GM19372 (cell line): ENCODE results near the gene ANKRD62.
"Not testable (repeated sequence)": the region's sequence is repeated elsewhere in the genome, so short reads cannot be mapped to it uniquely, and the experiment has no call there.

Source experiments
- ATAC-seq: cut with Tn5 transposase; IDR thresholded peaks from one replicate; pipeline ENCODE4 v1.9.1; 2021; ENCODE audit warnings: mild to moderate bottlenecking, low read depth, moderate library complexity; ENCODE audit not compliant: unreplicated experiment

Gene ANKRD62

DNA sequence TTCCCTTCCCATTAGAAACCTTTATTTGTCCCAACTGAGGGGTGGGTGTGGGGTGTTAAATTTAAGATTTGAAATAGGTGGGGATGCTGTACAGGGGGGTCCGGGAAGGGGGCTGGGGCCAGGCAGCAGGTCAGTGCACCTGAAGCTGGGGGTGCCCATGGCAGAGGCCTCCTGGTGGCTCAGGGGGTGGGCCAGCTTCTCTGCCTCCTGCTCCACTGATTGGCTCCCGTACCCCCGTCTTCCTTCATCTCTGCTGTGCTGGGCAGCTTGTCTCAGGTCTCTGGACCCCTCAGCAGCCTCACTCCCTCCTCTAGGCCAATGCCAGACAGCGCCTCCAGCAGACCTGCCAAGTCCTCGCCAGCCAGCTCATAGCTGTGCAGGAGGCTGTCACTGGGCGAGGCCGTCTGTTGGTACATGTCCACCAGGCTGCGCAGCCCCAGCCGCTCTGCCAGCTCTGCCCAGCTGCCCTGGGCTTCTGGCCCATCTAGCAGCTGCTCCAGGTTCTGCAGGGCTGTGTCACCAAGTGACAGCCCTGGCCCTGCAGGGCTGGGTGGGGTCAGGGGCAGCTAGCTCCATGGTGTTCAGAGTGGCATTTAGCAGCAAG lies 2.0 kb upstream of the ANKRD62 start:
- no peak for ATAC-seq

DNA sequence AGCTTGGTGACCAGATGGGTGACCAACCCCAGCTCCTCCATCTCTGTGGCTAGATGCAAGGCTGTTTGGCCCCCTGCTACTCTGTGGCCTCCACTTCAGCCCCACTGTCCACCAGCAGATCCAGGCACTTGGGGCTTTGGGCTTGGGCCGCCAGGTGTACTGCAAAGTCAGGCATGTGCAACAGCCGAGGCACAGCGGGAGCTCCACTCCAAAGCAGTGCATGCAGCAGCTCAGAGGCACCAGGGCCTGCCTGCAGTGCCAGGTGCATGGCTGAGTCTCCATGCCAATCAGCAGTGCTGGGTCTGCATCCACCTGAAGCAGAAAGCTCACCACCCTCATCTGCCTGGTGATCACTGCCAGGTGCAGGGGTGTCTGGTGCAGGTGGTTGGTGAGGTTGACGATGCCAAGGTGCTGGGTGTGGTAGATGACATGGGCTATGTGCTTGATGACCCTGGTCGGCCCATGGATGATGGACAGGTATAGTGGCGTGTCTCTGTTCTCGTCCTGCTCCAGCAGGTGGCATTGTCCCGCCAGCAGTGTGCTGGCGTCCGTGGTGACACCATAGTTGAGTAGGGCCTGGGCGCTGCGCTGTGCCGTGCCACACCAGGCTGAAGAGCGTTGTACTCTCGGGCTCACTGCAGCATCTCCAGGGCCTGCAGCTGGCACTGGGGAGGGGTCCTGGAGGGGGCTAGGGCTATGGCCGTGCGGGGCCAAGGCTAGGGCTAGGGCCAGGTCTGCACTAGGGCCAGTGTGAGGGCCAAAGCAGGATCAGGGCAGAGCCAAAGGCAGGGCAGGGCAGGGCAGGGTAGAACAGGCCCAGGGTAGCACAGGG lies 1.0 kb upstream of the ANKRD62 start:
- no peak for ATAC-seq

GRCh38 chr18:12098374-12098773 lies 4.7 kb downstream of the ANKRD62 start:
- no peak for ATAC-seq

DNA sequence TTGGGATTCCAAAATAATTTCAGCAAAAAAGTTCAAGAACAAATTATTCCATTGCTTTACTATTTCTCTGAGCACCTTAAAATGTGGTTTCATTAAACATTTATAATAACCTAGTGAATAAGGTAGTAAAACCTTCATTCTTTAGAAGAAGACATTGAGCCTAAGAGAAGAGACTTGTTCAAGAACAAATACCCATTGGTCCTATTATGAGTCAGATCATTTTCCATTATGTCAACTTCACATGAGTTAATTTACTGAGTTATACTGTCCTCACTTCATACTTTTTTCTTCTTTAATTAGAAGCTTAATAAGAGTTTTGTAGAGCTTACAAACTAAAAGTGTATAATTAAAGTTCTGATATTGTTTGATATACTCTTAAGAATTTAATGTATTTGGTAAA lies 5.5 kb downstream of the ANKRD62 start:
- ATAC-seq: no peak

GRCh38 chr18:12101266-12101665 lies 7.6 kb downstream of the ANKRD62 start:
- no peak for ATAC-seq

DNA sequence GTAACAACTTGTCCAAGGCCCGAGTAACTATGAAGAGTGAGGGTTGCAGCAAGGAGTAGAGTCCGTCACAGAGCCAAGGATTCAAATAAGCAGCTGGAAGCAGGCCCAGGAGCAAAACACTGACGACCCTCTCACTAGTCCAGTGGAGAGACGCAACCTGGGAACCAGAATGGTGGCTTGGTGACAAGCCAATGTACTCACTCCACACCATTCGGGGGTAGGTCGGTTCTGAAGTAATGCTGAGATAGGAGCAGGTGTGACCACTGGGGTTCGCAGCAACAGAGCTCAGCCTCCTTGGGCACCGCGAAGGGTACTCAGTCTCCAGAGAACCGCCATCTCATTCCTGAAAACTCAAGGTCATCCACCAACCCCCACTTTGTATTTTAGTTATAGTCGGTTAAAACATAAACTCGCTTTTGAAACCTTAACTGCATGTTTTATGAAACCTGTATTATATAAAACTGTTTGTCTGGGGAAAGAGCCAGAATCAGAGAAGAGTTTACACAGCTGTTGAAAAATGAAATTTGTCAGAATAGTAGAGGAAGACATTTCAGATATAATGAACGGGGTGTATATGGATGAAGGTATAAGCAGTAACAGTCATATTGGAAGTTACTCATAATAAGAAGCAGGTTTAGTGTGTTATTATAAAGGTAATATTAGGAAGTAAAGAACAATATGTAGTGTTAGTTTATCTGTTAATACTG lies 8.6 kb downstream of the ANKRD62 start:
- no peak for ATAC-seq

DNA sequence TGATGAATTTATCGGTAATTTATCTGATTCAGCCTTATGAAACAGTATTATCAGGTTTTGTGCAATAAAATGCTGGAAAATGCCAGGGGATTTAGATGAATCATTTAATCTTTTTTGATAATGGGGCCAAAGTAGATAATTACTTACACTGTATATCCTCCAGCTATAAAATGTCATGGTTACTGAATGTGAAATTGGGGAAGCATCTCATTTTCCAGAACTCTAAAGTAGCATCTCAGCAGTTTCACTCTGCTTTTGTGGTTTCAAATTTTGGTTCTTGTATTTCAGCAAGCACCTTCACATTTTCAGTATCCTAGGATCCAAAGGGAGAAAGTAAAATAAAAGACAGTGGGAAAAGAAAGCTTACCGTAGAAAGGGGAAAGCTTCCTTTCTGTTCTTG lies 12.8 kb downstream of the ANKRD62 start:
- no peak for ATAC-seq

DNA sequence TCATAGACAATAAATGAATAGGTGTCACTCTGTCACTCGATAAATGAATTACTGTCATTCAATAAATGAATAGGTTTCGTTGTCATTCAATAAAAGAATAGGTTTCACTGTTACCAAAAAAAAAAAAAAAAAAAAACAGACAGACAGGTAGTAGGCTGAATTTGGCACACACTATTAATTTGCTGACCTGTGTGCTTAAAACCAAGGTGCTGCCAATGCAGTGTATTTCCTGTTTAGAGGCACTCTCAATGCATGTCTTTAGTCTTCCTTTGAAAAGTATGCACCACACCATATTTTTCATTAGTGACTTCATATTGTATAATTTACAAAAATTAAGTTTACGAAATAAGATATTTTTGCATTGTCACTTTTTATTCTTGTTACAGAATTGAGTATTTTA lies 16.2 kb downstream of the ANKRD62 start:
- ATAC-seq: no peak

DNA sequence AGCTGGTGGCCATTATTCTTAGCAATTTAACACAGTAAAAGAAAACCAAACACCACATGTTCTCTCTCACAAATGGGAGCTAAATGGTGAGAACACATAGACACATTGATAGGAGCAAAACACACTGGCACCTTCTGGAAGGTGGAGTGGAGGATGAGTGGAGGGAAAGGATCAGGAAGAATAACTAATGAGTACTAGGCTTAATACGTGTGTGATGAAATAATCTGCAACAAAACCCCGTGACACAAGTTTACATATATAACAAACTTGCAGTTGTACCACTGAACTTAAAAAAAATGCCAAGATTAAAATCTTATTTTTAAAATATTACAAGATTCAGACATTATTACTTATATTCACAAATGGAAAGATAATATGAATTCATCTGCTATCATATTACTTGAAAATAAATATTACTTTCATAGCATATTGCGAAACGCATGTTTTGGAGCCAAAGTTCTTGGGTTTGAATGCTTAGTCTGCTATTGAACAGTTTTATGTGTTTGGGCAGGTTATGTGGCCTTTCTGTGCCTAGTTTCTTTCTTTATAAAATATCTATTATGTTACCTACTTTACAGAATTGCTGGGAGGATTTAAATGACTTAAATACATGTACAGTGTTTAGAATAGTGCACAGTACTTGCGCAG lies 20.5 kb downstream of the ANKRD62 start:
- no peak for ATAC-seq

DNA sequence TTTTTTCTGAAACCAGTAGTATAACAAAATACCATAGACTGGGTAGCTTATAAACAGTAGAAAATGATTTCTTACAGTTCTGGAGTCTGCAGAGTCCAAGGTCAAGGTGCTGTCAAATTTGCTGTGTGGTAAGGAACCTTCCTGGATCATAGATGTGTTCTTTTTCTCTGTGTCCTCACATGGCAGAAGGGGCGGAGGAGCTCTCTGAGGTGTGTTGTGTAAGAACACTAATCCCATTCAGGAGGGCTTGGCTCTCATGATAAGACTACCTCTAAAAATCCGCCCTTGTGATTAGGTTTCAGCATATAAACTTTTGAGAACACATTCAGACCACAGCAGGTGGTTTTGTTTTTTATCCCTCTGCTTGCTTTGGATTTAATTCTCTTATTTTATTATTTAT lies 25.7 kb downstream of the ANKRD62 start:
- no peak for ATAC-seq

GRCh38 chr18:12121175-12122042 lies 27.8 kb downstream of the ANKRD62 start:
- ATAC-seq: no peak

GRCh38 chr18:12122043-12122389 lies 28.4 kb downstream of the ANKRD62 start:
- not testable (repeated sequence) for ATAC-seq

DNA sequence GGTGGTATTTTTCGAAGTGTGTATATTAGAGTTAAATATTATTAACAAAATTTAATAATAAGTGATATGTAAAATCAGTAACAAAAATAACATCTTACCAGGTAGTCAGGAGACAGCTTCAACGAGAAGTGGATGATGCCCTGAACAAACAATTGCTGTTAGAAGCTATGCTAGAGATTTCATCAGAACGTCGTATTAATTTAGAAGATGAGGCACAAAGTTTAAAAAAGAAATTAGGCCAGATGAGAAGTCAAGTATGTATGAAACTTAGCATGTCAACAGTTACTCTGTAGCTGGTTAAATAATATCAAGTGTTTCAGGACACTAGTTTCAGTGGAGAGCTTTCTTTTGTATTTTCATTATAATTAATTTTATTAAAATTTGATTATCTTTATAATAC lies 34.0 kb downstream of the ANKRD62 start:
- ATAC-seq: not testable (repeated sequence)

DNA sequence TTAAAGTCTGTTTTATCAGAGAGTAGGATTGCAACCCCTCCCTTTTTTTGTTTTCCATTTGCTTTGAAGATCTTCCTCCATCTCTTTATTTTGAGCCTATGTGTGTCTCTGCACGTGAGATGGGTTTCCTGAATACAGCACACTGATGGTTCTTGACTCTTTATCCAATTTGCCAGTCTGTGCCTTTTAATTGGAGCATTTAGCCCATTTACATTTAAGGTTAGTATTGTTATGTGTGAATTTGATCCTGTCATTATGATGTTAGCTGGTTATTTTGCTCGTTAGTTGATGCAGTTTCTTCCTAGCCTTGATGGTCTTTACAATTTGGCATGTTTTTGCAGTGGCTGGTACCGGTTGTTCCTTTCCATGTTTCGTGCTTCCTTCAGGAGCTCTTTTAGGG lies 45.2 kb downstream of the ANKRD62 start:
- ATAC-seq: not testable (repeated sequence)

DNA sequence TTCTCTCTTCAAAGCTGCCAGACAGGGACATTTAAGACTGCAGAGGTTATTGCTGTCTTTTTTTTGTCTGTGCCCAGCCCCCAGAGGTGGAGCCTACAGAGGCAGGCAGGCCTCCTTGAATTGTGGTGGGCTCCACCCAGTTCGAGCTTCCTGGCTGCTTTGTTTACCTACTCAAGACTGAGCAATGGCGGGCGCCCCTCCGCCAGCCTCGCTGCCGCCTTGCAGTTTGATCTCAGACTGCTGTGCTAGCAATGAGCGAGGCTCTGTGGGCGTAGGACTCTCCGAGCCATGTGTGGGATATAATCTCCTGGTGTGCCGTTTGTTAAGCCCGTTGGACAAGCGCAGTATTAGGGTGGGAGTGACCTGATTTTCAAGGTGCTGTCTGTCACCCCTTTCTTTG lies 47.2 kb downstream of the ANKRD62 start:
- ATAC-seq: not testable (repeated sequence)

GRCh38 chr18:12141778-12142177 lies 48.1 kb downstream of the ANKRD62 start:
- not testable (repeated sequence) for ATAC-seq

DNA sequence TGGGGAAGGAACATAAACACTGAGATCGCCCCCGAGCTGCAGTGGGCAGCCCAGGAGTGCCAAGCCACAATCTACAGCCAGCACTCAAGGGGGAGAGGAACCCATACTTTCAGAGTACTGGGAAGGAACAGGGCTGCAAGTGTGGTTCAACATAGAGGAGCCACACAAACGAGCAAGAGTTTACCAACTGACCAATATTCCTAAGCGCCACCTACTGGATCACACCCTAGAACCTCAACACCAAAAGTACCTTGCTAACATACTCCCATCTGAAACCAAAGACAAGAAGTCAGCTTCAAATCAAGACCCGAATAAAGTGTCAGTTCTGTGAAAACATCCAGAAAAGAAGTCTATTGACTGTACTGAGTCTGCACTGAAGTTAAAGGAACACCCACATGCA lies 55.8 kb downstream of the ANKRD62 start:
- ATAC-seq: not testable (repeated sequence)

GRCh38 chr18:12154361-12154760 lies 60.7 kb downstream of the ANKRD62 start:
- no peak for ATAC-seq

- ATAC-seq: no peak
These were observed 62.4 kb downstream of the ANKRD62 start for GRCh38 chr18:12155996-12156395.

GRCh38 chr18:12159446-12159845 lies 65.8 kb downstream of the ANKRD62 start:
- no peak for ATAC-seq
